Sigmoid colon (tissue), 7 donors: ENCODE measurements around the gene MAP4K1. TPM values are rescaled to one million over a fixed set of nuclear protein-coding genes. Genes with fewer than 3 reads are reported as not detected.

Source experiments
- DNase-seq: peaks from one replicate; pipeline ENCODE4 v3.0.0-alpha.2; 2019
- H3K27ac ChIP-seq, 4 donors: fragments of 200-600 bp; sonication (generic); one replicate each; pipeline ENCODE4 v1.5.1; 2016 to 2019; ENCODE audit warnings: mild to moderate bottlenecking in 1 of 4
- H3K27me3 ChIP-seq, 3 donors: fragments of 200-600 bp; sonication (generic); one replicate each; pipeline ENCODE4 v1.5.1; 2019; ENCODE audit warnings: mild to moderate bottlenecking in 1 of 3
- H3K36me3 ChIP-seq, 4 donors: fragments of 200-600 bp; sonication (generic); one replicate each; pipeline ENCODE4 v1.5.1; 2016 to 2019
- H3K4me1 ChIP-seq, 4 donors: fragments of 200-600 bp; sonication (generic); one replicate each; pipeline ENCODE4 v1.5.1; 2017 to 2019
- H3K4me3 ChIP-seq, 4 donors: fragments of 200-600 bp; sonication (generic); one replicate each; pipeline ENCODE4 v1.5.1; 2017 to 2019; ENCODE audit warnings: mild to moderate bottlenecking in 2 of 4, moderate library complexity in 1 of 4
- H3K9me3 ChIP-seq, 4 donors: fragments of 200-600 bp in 3 of 4; sonication (generic) in 3 of 4; one replicate each; pipeline versions ENCODE4 v1.5.1 to v1.6.1; 2013 to 2019
- EP300 ChIP-seq, 4 donors: sonication (generic); formaldehyde crosslinking; IDR thresholded peaks; one replicate each; pipeline ENCODE4 v1.6.1; 2017; ENCODE audit warnings: antibody characterized with exemption in 4 of 4
- POLR2A ChIP-seq, 2 donors: fragments of 450-650 bp; IDR thresholded peaks; one replicate each; pipeline ENCODE4 v1.6.1; 2016; ENCODE audit warnings: antibody characterized with exemption in 2 of 2, mild to moderate bottlenecking in 2 of 2, moderate library complexity in 2 of 2
- POLR2AphosphoS5 ChIP-seq, 4 donors: sonication (generic); formaldehyde crosslinking; IDR thresholded peaks; one replicate each; pipeline ENCODE4 v1.6.1; 2017; ENCODE audit warnings: antibody characterized with exemption in 4 of 4
- WGBS, 2 donors: extraction: QIAGEN DNeasy Blood & Tissue Kit; methylation state at CpG; one replicate each; pipeline ENCODE4 v1.1.7; 2013; 5-methylcytosine and 5-hydroxymethylcytosine counted together
- intact Hi-C: fragments of 100-400 bp; cut with DNase I; formaldehyde crosslinking; loops from one replicate; pipeline ENCODE4 v1.15.1; 2023
- polyA plus RNA-seq, 3 donors: library from polyadenylated mRNA; stranded (reverse); fragments of 200-250 nt; gene quantifications; one replicate each; pipeline ENCODE4 v1.2.3, GENCODE V29; 2013
- total RNA-seq, 4 donors: library from RNA; depleted of rRNA; stranded (reverse); fragments of >200 nt; gene quantifications; one replicate each; pipeline ENCODE4 v1.1.0, GENCODE V29; 2016
- TF ChIP-seq, protein P1 (sequence below), 4 experiments: fragments of 450-650 bp in 3 of 4; fragments of 200-600 bp in 1 of 4; IDR thresholded peaks; one replicate each; pipeline ENCODE4 v1.5.1; 2016 to 2019; ENCODE audit warnings: antibody characterized with exemption in 4 of 4, mild to moderate bottlenecking in 3 of 4, moderate library complexity in 2 of 4
- donor health status: healthy with polysubstance abuse.
- donor health status: Bipolar disorder and iron deficiency.
- donor health status: healthy.

MAP4K1 gene
- total RNA-seq (1 to 10 TPM; 1.2 to 8.9 (median 1.3) TPM), polyA plus RNA-seq (10 to 100 TPM in 1 of 3 donors, 1 to 10 TPM in 2; 1.6 to 29.7 (median 4.8) TPM)

- H3K36me3 ChIP-seq = peaks cover 13 to 27% (median 22%) of the 10 kb centered on the region in 4 donors
- TF ChIP-seq POLR2AphosphoS5 (IDR thresholded peaks at IDR 0.05) (no peak), POLR2A (IDR thresholded peaks at IDR 0.05) (no peak), EP300 (IDR thresholded peaks at IDR 0.05) (no peak)
- TF ChIP-seq, protein P1, sequence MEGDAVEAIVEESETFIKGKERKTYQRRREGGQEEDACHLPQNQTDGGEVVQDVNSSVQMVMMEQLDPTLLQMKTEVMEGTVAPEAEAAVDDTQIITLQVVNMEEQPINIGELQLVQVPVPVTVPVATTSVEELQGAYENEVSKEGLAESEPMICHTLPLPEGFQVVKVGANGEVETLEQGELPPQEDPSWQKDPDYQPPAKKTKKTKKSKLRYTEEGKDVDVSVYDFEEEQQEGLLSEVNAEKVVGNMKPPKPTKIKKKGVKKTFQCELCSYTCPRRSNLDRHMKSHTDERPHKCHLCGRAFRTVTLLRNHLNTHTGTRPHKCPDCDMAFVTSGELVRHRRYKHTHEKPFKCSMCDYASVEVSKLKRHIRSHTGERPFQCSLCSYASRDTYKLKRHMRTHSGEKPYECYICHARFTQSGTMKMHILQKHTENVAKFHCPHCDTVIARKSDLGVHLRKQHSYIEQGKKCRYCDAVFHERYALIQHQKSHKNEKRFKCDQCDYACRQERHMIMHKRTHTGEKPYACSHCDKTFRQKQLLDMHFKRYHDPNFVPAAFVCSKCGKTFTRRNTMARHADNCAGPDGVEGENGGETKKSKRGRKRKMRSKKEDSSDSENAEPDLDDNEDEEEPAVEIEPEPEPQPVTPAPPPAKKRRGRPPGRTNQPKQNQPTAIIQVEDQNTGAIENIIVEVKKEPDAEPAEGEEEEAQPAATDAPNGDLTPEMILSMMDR (IDR thresholded peaks at IDR 0.05) = no peak
Measured at GRCh38 chr19:38617764-38618589, at the start of gene MAP4K1. MAP4K1 (minus strand) TSS chr19:38617953; CDS start chr19:38617895, 58 bp downstream.

GRCh38 chr19:38666663-38667511 is 49.1 kb upstream of the MAP4K1 start:
- no peak overlapping the region for H3K4me3 ChIP-seq
- intact Hi-C loops = no loop called here
- H3K27ac ChIP-seq = peak overlapping the region; percentile 96 to 100 (median 98)
- no peaks in the 10 kb centered on the region for H3K27me3 ChIP-seq
- peaks cover 0 to 100% (median 100%) of the 10 kb centered on the region in 4 donors for H3K4me1 ChIP-seq
- TF ChIP-seq EP300 (IDR thresholded peaks at IDR 0.05) (peak in 1 of 4 donors; percentile 8), POLR2AphosphoS5 (IDR thresholded peaks at IDR 0.05) (peak in 2 of 4 donors; percentile 10 to 59), POLR2A (IDR thresholded peaks at IDR 0.05) (no peak)
- TF ChIP-seq, protein P1 (IDR thresholded peaks at IDR 0.05) = no peak
- WGBS, 2 donors = 37 to 43% methylated on average over 10 of the region's 10 CpGs
- DNase-seq = no peak
- H3K9me3 ChIP-seq = no peaks in the 10 kb centered on the region
- no peaks in the 10 kb centered on the region for H3K36me3 ChIP-seq

More at GRCh38 chr19:38617764-38618589, at the start of gene MAP4K1:
- DNase-seq = no peak
- 27 to 64% methylated on average over 28 of the region's 28 CpGs for WGBS, 2 donors
- no peaks in the 10 kb centered on the region for H3K27me3 ChIP-seq
- H3K27ac ChIP-seq = peak within 1 kb of the TSS; percentile 84 to 94 (median 88)
- peaks cover 0 to 24% (median 19%) of the 10 kb centered on the region in 4 donors for H3K4me1 ChIP-seq
- peak within 1 kb of the TSS; percentile 50 to 98 (median 82) for H3K4me3 ChIP-seq
- intact Hi-C loops = loop anchor here (5.0 kb wide), 2 partner anchors 216 to 314 kb away; partner anchors contain the start of genes FAM98C, MRPS12 and SARS2
- H3K9me3 ChIP-seq = no peaks in the 10 kb centered on the region

GRCh38 chr19:38665950-38666662 is 48.4 kb upstream of the MAP4K1 start:
- peak; percentile 77 for DNase-seq
- TF ChIP-seq, protein P1 (IDR thresholded peaks at IDR 0.05) = no peak
- TF ChIP-seq POLR2A (IDR thresholded peaks at IDR 0.05) = no peak
- peak in 1 of 4 donors; percentile 25 for TF ChIP-seq POLR2AphosphoS5 (IDR thresholded peaks at IDR 0.05)
- TF ChIP-seq EP300 (IDR thresholded peaks at IDR 0.05) = no peak

More at GRCh38 chr19:38665950-38666662, 48.4 kb upstream of the MAP4K1 start:
- WGBS, 2 donors = 49 to 64% methylated on average over 19 of the region's 19 CpGs
- no peaks in the 10 kb centered on the region for H3K9me3 ChIP-seq
- no peak overlapping the region for H3K4me3 ChIP-seq
- intact Hi-C loops = no loop called here
- no peaks in the 10 kb centered on the region for H3K27me3 ChIP-seq
- no peaks in the 10 kb centered on the region for H3K36me3 ChIP-seq
- H3K4me1 ChIP-seq = peaks cover 0 to 100% (median 99%) of the 10 kb centered on the region in 4 donors
- peak overlapping the region; percentile 96 to 100 (median 98) for H3K27ac ChIP-seq
